HG03469 (cell line): ENCODE data around the gene LIN37.

Experiments used
- ATAC-seq: cut with Tn5 transposase; IDR thresholded peaks from one replicate; pipeline ENCODE4 v1.9.1; 2021; ENCODE audit warnings: mild to moderate bottlenecking, moderate library complexity, moderate number of reproducible peaks; ENCODE audit not compliant: unreplicated experiment

LIN37 gene

GRCh38 chr19:35751839-35752745 is 3.7 kb downstream of the LIN37 start:
- no peak for ATAC-seq

GRCh38 chr19:35752746-35753350 is 4.5 kb downstream of the LIN37 start:
- ATAC-seq: no peak

GRCh38 chr19:35753634-35754369 is 5.4 kb downstream of the LIN37 start:
- no peak for ATAC-seq

GRCh38 chr19:35754370-35755130 is 6.2 kb downstream of the LIN37 start:
- no peak for ATAC-seq

GRCh38 chr19:35755131-35755549 is 6.8 kb downstream of the LIN37 start:
- no peak for ATAC-seq

GRCh38 chr19:35755550-35756376 is 7.4 kb downstream of the LIN37 start:
- ATAC-seq: no peak

- ATAC-seq: no peak
Observed at GRCh38 chr19:35756377-35757230, 8.2 kb downstream of the LIN37 start, which contains the start of gene HSPB6. TSS of gene HSPB6 (minus strand) at chr19:35757029. CDS start at chr19:35757008, 21 bp downstream.

- no peak for ATAC-seq
Observed at GRCh38 chr19:35757231-35757748, 8.9 kb downstream of the LIN37 start.

GRCh38 chr19:35757749-35758608 is 9.6 kb downstream of the LIN37 start, which contains the start of gene PROSER3:
TSS of gene PROSER3 (plus strand) at chr19:35758176. CDS start at chr19:35758216, 40 bp downstream.
- peak; percentile 92 for ATAC-seq

GRCh38 chr19:35759697-35760096 is 11.3 kb downstream of the LIN37 start:
- no peak for ATAC-seq

GRCh38 chr19:35760711-35761349 is 12.5 kb downstream of the LIN37 start:
- no peak for ATAC-seq

GRCh38 chr19:35764432-35765315 is 16.3 kb downstream of the LIN37 start:
- ATAC-seq: no peak

- ATAC-seq: no peak
Observed at GRCh38 chr19:35766571-35767104, 18.3 kb downstream of the LIN37 start.

- ATAC-seq: no peak
Observed at GRCh38 chr19:35767288-35768081, 19.1 kb downstream of the LIN37 start.

GRCh38 chr19:35768082-35768421 is 19.7 kb downstream of the LIN37 start:
- ATAC-seq: no peak
